Measurements from ENCODE around the gene ARHGEF6.
"Not testable (repeated sequence)": the region's sequence is repeated elsewhere in the genome, so short reads cannot be mapped to it uniquely, and the experiment has no call there.

The ARHGEF6 gene

DNA sequence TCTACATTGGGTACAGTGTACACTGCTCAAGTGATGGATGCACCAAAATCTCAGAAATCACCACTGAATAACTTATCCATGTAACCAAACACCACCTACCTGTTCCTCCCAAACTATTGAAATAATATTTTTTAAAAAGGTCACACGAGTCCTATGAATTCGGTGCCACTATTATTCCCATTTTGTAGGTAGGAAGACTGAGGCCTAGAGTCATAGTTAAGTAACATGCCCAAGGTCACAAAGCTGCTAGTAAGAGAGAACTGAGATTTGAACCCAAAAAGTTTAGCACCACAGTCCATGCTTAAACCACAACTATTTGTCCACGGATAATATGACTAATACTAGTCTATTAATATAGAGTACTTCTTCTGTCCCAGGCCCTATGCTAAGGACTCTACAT lies 2.7 kb downstream of the ARHGEF6 start:
- peak overlapping the region in 1 of 2 experiments; percentile 90 for H3K27ac ChIP-seq (ENCODE audit: insufficient read depth in 1 of 2, low read depth in 1 of 2, low read length in 2 of 2, poor library complexity in 1 of 2, severe bottlenecking in 2 of 2)
- WGBS (ENCODE audit: insufficient coverage): no CpG with 5 or more reads among the region's 3 CpGs

DNA sequence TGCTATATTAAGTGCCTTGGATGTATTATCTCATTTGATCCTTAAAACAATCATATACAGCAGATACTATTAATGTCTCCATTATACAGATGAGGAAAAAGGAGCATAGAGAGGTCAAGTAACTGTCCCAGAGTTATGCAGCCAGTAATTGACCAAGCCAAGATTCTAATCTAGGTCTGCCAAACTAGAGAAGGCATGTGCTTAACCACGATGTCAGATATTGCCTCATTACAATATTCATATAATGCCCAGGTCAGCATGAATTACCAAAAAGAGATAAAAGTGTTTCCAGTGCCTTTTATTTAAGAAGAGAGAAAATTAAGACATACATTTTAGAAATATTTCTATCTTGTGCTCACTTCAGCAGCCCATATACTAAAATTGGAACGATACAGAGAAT lies 7.1 kb downstream of the ARHGEF6 start:
- no peak for DNase-seq
- Histone ChIP-seq H3K4me1 (ENCODE audit: control extremely low read depth in 1 of 4, control insufficient read depth in 4 of 4, insufficient read depth in 4 of 4, low read length in 3 of 4) (peaks cover 4 to 36% (median 10%) of the 10 kb centered on the region in 4 experiments), H3K27ac (ENCODE audit: insufficient read depth in 1 of 2, low read depth in 1 of 2, low read length in 2 of 2, poor library complexity in 1 of 2, severe bottlenecking in 2 of 2) (no peak overlapping the region), H3K9me3 (ENCODE audit: control extremely low read depth in 1 of 5, control insufficient read depth in 4 of 5, insufficient read depth in 2 of 5, low read depth in 1 of 5, low read length in 4 of 5) (no peaks in the 10 kb centered on the region), H3K36me3 (ENCODE audit: control insufficient read depth in 4 of 4, insufficient read depth in 4 of 4, low read length in 3 of 4) (no peaks in the 10 kb centered on the region), H3K4me3 (ENCODE audit: control insufficient read depth in 1 of 7, extremely low read depth in 1 of 7, insufficient read depth in 4 of 7, low read depth in 2 of 7, low read length in 6 of 7) (no peak overlapping the region), H3K27me3 (replicated peaks in 2 of 5; ENCODE audit: control insufficient read depth in 4 of 5, insufficient read depth in 5 of 5, low read length in 4 of 5) (no peaks in the 10 kb centered on the region)
- WGBS (ENCODE audit: insufficient coverage): 50% methylated on average over 1 of the region's 2 CpGs
- ChIA-PET POLR2A (no interaction called here), CTCF (interaction anchor here (1.0 kb wide), 1 partner anchor 27 kb away, joined by 3 read pairs; no protein-coding TSS in a partner anchor)

More for the DNA sequence above, 2.7 kb downstream of the ARHGEF6 start:
- peaks cover 5 to 41% (median 22%) of the 10 kb centered on the region in 4 experiments for H3K4me1 ChIP-seq (ENCODE audit: control extremely low read depth in 1 of 4, control insufficient read depth in 4 of 4, insufficient read depth in 4 of 4, low read length in 3 of 4)
- no peaks in the 10 kb centered on the region for H3K27me3 ChIP-seq (replicated peaks in 2 of 5; ENCODE audit: control insufficient read depth in 4 of 5, insufficient read depth in 5 of 5, low read length in 4 of 5)
- H3K36me3 ChIP-seq (ENCODE audit: control insufficient read depth in 4 of 4, insufficient read depth in 4 of 4, low read length in 3 of 4): no peaks in the 10 kb centered on the region
- ChIA-PET CTCF (interaction anchor here (1.2 to 3.1 kb wide), 2 partner anchors 11 to 67 kb away, joined by 3 to 14 read pairs; no protein-coding TSS in a partner anchor), POLR2A (interaction anchor here (2.2 kb wide), 1 partner anchor 10 kb away, joined by 12 read pairs; no protein-coding TSS in a partner anchor)
- DNase-seq: no peak
- H3K9me3 ChIP-seq (ENCODE audit: control extremely low read depth in 1 of 5, control insufficient read depth in 4 of 5, insufficient read depth in 2 of 5, low read depth in 1 of 5, low read length in 4 of 5): no peaks in the 10 kb centered on the region
- H3K4me3 ChIP-seq (ENCODE audit: control insufficient read depth in 1 of 7, extremely low read depth in 1 of 7, insufficient read depth in 4 of 7, low read depth in 2 of 7, low read length in 6 of 7): peak overlapping the region in 3 of 7 experiments; percentile 9 to 52 (median 10)

DNA sequence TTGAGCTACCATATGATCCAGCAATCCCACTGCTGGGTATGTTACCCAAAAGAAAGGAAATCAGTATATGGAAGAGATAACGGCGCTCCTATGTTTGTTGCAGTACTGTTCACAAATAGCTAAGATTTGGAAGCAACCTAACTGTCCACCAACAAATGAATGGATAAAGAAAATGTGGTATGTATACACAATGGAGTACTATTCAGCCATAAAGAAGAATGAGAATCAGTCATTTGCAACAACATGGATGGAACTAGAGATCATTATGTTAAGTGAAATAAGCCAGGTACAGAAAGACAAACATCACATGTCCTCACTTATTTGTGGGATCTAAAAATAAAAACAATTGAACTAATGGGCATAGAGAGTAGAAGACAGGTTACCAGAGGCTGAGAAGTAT lies 8.9 kb downstream of the ARHGEF6 start:
- CTCF ChIA-PET: interaction anchor here (1.3 kb wide), 1 partner anchor 61 kb away, joined by 3 read pairs; no protein-coding TSS in a partner anchor
- POLR2A ChIA-PET; H3K4me3 ChIP-seq (ENCODE audit: control insufficient read depth in 1 of 7, extremely low read depth in 1 of 7, insufficient read depth in 4 of 7, low read depth in 2 of 7, low read length in 6 of 7); H3K36me3 ChIP-seq (ENCODE audit: control insufficient read depth in 4 of 4, insufficient read depth in 4 of 4, low read length in 3 of 4); H3K9me3 ChIP-seq (ENCODE audit: control extremely low read depth in 1 of 5, control insufficient read depth in 4 of 5, insufficient read depth in 2 of 5, low read depth in 1 of 5, low read length in 4 of 5); H3K27me3 ChIP-seq (replicated peaks in 2 of 5; ENCODE audit: control insufficient read depth in 4 of 5, insufficient read depth in 5 of 5, low read length in 4 of 5); DNase-seq; H3K27ac ChIP-seq (ENCODE audit: insufficient read depth in 1 of 2, low read depth in 1 of 2, low read length in 2 of 2, poor library complexity in 1 of 2, severe bottlenecking in 2 of 2): not testable (repeated sequence)
- no CpG with 5 or more reads among the region's 2 CpGs for WGBS (ENCODE audit: insufficient coverage)
- H3K4me1 ChIP-seq (ENCODE audit: control extremely low read depth in 1 of 4, control insufficient read depth in 4 of 4, insufficient read depth in 4 of 4, low read length in 3 of 4): peaks cover 0 to 35% (median 15%) of the 10 kb centered on the region in 4 experiments

DNA sequence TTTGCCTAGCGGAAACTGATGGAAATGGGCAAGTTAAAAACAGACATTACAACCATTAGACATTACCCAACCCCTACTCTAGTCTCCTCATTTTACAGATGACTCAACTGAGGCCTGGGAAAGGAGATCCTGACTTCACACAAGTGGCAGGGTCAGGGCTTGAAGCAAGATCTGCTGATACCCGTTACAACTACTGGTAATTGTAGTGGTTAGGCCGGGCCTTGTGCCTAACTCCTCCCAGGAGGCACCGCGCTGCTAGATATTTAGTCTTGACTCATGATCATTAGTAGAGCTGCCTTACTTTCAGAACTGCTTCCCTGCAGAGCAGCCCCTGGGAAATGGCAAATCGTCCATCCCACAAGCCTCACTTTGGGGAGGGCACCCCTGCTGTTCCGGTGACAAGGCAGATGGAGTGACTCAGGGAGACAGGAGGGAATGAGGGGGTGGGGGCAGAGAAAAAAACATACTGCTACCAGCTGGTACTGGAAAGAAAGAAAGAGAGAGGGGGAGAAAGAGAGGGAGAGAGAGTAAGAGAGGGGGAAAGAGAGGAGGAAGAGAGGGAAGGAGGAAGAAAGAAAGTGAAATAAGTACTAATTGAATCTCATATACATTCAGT lies 12.2 kb downstream of the ARHGEF6 start:
- H3K4me1 ChIP-seq (ENCODE audit: control extremely low read depth in 1 of 4, control insufficient read depth in 4 of 4, insufficient read depth in 4 of 4, low read length in 3 of 4): peaks cover 5 to 39% (median 20%) of the 10 kb centered on the region in 4 experiments
- WGBS (ENCODE audit: insufficient coverage): 39% methylated on average over 4 of the region's 7 CpGs
- CTCF ChIA-PET: interaction anchor here (0.8 to 3.1 kb wide), 4 partner anchors 22 to 91 kb away, joined by 3 to 15 read pairs (median 4); no protein-coding TSS in a partner anchor
- POLR2A ChIA-PET: interaction anchor here (0.6 to 2.4 kb wide), 4 partner anchors 11 to 111 kb away, joined by 3 to 12 read pairs (median 6); partner anchors contain the start of gene RBMX
- H3K27ac ChIP-seq (ENCODE audit: insufficient read depth in 1 of 2, low read depth in 1 of 2, low read length in 2 of 2, poor library complexity in 1 of 2, severe bottlenecking in 2 of 2): peak overlapping the region in 1 of 2 experiments; percentile 74
- H3K4me3 ChIP-seq (ENCODE audit: control insufficient read depth in 1 of 7, extremely low read depth in 1 of 7, insufficient read depth in 4 of 7, low read depth in 2 of 7, low read length in 6 of 7): peak overlapping the region in 4 of 7 experiments; percentile 62 to 80 (median 70)
- H3K27me3 ChIP-seq (replicated peaks in 2 of 5; ENCODE audit: control insufficient read depth in 4 of 5, insufficient read depth in 5 of 5, low read length in 4 of 5): peaks cover 0 to 8% (median 0%) of the 10 kb centered on the region in 5 experiments
- peak; percentile 62 to 81 (median 74) for DNase-seq
- H3K36me3 ChIP-seq (ENCODE audit: control insufficient read depth in 4 of 4, insufficient read depth in 4 of 4, low read length in 3 of 4): peaks cover 0 to 8% (median 4%) of the 10 kb centered on the region in 4 experiments
- H3K9me3 ChIP-seq (ENCODE audit: control extremely low read depth in 1 of 5, control insufficient read depth in 4 of 5, insufficient read depth in 2 of 5, low read depth in 1 of 5, low read length in 4 of 5): no peaks in the 10 kb centered on the region

DNA sequence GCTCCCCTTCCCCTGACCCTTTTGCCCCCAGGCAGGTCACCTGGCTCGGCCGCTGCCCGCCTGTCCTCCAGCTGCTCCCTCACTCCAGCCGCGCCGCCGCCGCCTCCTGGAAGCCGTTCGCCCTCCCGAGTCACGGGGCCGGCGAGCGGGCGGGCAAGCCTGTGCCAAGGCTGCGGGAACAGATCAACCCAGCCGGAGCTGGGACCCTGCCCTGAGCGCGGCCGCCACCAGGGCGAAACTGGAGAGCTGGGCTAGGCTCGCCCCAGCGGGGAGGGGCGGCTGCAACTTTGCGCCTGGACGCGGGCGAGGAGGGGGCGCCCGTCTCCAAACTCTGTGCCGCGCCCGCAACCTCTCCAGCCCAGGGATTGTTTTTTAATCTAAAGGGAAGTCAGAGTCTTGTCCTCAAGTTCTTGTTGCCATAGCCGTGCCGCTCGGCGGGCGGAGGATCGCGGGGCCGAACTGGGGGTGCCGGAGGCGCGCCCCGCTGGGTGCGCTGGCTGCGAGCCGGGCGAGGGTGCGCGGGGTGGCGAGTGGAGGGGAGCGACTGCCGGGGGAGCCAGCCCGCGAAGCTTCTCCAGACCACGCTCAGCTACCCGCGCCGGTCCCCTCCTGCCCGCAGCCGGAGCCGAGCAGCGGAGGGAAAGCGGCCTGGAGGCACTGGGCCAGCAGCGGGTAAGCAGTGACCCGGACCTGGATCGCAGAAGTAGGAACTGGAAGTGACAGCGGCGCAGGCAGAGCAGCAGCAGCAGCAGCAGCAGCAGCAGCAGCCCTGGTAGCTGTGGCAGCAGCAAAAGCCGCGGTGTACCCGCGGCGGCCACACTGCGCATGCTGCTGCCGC lies 13.4 kb downstream of the ARHGEF6 start:
- ChIA-PET CTCF (interaction anchor here (0.6 to 3.1 kb wide), 7 partner anchors 11 to 112 kb away, joined by 3 to 15 read pairs (median 5); no protein-coding TSS in a partner anchor), POLR2A (interaction anchor here (0.6 to 2.4 kb wide), 4 partner anchors 12 to 113 kb away, joined by 3 to 12 read pairs (median 6); partner anchors contain the start of gene RBMX)
- 25% methylated on average over 68 of the region's 78 CpGs for WGBS (ENCODE audit: insufficient coverage)
- H3K27me3 ChIP-seq (replicated peaks in 2 of 5; ENCODE audit: control insufficient read depth in 4 of 5, insufficient read depth in 5 of 5, low read length in 4 of 5): peaks cover 0 to 8% (median 0%) of the 10 kb centered on the region in 5 experiments
- H3K27ac ChIP-seq (ENCODE audit: insufficient read depth in 1 of 2, low read depth in 1 of 2, low read length in 2 of 2, poor library complexity in 1 of 2, severe bottlenecking in 2 of 2): peak overlapping the region; percentile 7 to 74
- H3K4me1 ChIP-seq (ENCODE audit: control extremely low read depth in 1 of 4, control insufficient read depth in 4 of 4, insufficient read depth in 4 of 4, low read length in 3 of 4): peaks cover 9 to 44% (median 28%) of the 10 kb centered on the region in 4 experiments
- peak; percentile 65 to 88 (median 80) for DNase-seq
- no peaks in the 10 kb centered on the region for H3K9me3 ChIP-seq (ENCODE audit: control extremely low read depth in 1 of 5, control insufficient read depth in 4 of 5, insufficient read depth in 2 of 5, low read depth in 1 of 5, low read length in 4 of 5)
- peaks cover 0 to 8% (median 4%) of the 10 kb centered on the region in 4 experiments for H3K36me3 ChIP-seq (ENCODE audit: control insufficient read depth in 4 of 4, insufficient read depth in 4 of 4, low read length in 3 of 4)
- H3K4me3 ChIP-seq (ENCODE audit: control insufficient read depth in 1 of 7, extremely low read depth in 1 of 7, insufficient read depth in 4 of 7, low read depth in 2 of 7, low read length in 6 of 7): peak overlapping the region; percentile 62 to 80 (median 70)

DNA sequence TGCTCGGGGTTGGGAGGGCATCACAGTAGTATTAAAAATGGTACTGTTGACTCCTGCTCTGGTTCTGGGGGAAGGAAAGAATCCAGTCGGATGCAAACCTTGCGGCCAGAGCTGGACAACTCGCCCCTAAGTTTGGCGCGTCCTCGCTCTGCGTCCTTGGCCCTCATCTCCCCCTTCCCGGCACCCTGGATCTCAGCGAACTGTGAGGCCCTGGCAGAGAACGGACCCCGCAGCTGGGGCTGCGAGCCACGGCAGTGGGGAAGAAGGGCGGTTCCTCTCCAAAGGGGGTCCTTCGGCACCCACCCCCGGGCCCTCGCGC lies 14.0 kb downstream of the ARHGEF6 start:
- H3K27ac ChIP-seq (ENCODE audit: insufficient read depth in 1 of 2, low read depth in 1 of 2, low read length in 2 of 2, poor library complexity in 1 of 2, severe bottlenecking in 2 of 2): peak overlapping the region; percentile 7 to 74
- peak overlapping the region; percentile 62 to 80 (median 70) for H3K4me3 ChIP-seq (ENCODE audit: control insufficient read depth in 1 of 7, extremely low read depth in 1 of 7, insufficient read depth in 4 of 7, low read depth in 2 of 7, low read length in 6 of 7)
- H3K4me1 ChIP-seq (ENCODE audit: control extremely low read depth in 1 of 4, control insufficient read depth in 4 of 4, insufficient read depth in 4 of 4, low read length in 3 of 4): peaks cover 9 to 44% (median 30%) of the 10 kb centered on the region in 4 experiments
- ChIA-PET POLR2A (interaction anchor here (0.6 to 2.4 kb wide), 2 partner anchors 13 to 106 kb away, joined by 4 to 12 read pairs; no protein-coding TSS in a partner anchor), CTCF (interaction anchor here (1.1 to 3.1 kb wide), 5 partner anchors 11 to 40 kb away, joined by 3 to 15 read pairs (median 8); no protein-coding TSS in a partner anchor)
- 38% methylated on average over 12 of the region's 19 CpGs for WGBS (ENCODE audit: insufficient coverage)
- DNase-seq: no peak
- H3K27me3 ChIP-seq (replicated peaks in 2 of 5; ENCODE audit: control insufficient read depth in 4 of 5, insufficient read depth in 5 of 5, low read length in 4 of 5): peaks cover 0 to 8% (median 0%) of the 10 kb centered on the region in 5 experiments
- peaks cover 0 to 8% (median 4%) of the 10 kb centered on the region in 4 experiments for H3K36me3 ChIP-seq (ENCODE audit: control insufficient read depth in 4 of 4, insufficient read depth in 4 of 4, low read length in 3 of 4)
- H3K9me3 ChIP-seq (ENCODE audit: control extremely low read depth in 1 of 5, control insufficient read depth in 4 of 5, insufficient read depth in 2 of 5, low read depth in 1 of 5, low read length in 4 of 5): no peaks in the 10 kb centered on the region

All from common myeloid progenitor, CD34-positive (primary cell).